ENCODE measurements around the gene PODN. TPM values are rescaled to one million over a fixed set of nuclear protein-coding genes. Genes with fewer than 3 reads are reported as not detected.

The PODN gene
- polyA plus RNA-seq, 6 donors from 2014 or later, result not detected

GRCh38 chr1:53081384-53082066 lies 19.5 kb downstream of the PODN start:
- H3K4me3 Mint-ChIP-seq, result no peak overlapping the region
- ATAC-seq (ENCODE audit: low read depth in 2 of 2) (no peak), DNase-seq (no peak)
- H3K27me3 Mint-ChIP-seq, result peaks cover 0 to 10% (median 9%) of the 10 kb centered on the region in 3 donors
- H3K9me3 Mint-ChIP-seq, result no peaks in the 10 kb centered on the region
- peaks cover 0 to 8% (median 0%) of the 10 kb centered on the region in 3 donors for H3K4me1 Mint-ChIP-seq
- no peaks in the 10 kb centered on the region for H3K36me3 Mint-ChIP-seq
- H3K27ac Mint-ChIP-seq, result no peak overlapping the region

GRCh38 chr1:53082826-53083455 lies 20.9 kb downstream of the PODN start:
- no peak overlapping the region for H3K4me3 Mint-ChIP-seq
- DNase-seq (no peak), ATAC-seq (ENCODE audit: low read depth in 2 of 2) (no peak)
- no peaks in the 10 kb centered on the region for H3K36me3 Mint-ChIP-seq
- peaks cover 0 to 10% (median 9%) of the 10 kb centered on the region in 3 donors for H3K27me3 Mint-ChIP-seq
- no peaks in the 10 kb centered on the region for H3K9me3 Mint-ChIP-seq
- H3K27ac Mint-ChIP-seq, result no peak overlapping the region
- peaks cover 0 to 8% (median 0%) of the 10 kb centered on the region in 3 donors for H3K4me1 Mint-ChIP-seq

GRCh38 chr1:53083636-53084588 lies 21.9 kb downstream of the PODN start:
- DNase-seq (no peak), ATAC-seq (ENCODE audit: low read depth in 2 of 2) (no peak)
- Mint-ChIP-seq H3K4me3 (no peak overlapping the region), H3K4me1 (peaks cover 0 to 8% (median 0%) of the 10 kb centered on the region in 3 donors), H3K27me3 (peaks cover 0 to 13% (median 10%) of the 10 kb centered on the region in 3 donors), H3K27ac (peak overlapping the region in 1 of 6 donors; percentile 94), H3K9me3 (no peaks in the 10 kb centered on the region), H3K36me3 (no peaks in the 10 kb centered on the region)

- ATAC-seq (ENCODE audit: low read depth in 2 of 2) (no peak), DNase-seq (no peak)
- peaks cover 0 to 8% (median 0%) of the 10 kb centered on the region in 3 donors for H3K4me1 Mint-ChIP-seq
- no peaks in the 10 kb centered on the region for H3K36me3 Mint-ChIP-seq
- H3K27me3 Mint-ChIP-seq, result peaks cover 0 to 13% (median 10%) of the 10 kb centered on the region in 3 donors
- H3K9me3 Mint-ChIP-seq, result no peaks in the 10 kb centered on the region
- no peak overlapping the region for H3K4me3 Mint-ChIP-seq
- H3K27ac Mint-ChIP-seq, result peak overlapping the region in 3 of 6 donors; percentile 27 to 94 (median 65)
These were observed 22.6 kb downstream of the PODN start for GRCh38 chr1:53084589-53084971.

GRCh38 chr1:53085405-53085804 lies 23.4 kb downstream of the PODN start:
- H3K27ac Mint-ChIP-seq, result no peak overlapping the region
- H3K4me1 Mint-ChIP-seq, result peaks cover 0 to 8% (median 0%) of the 10 kb centered on the region in 3 donors
- peaks cover 0 to 13% (median 10%) of the 10 kb centered on the region in 3 donors for H3K27me3 Mint-ChIP-seq
- H3K9me3 Mint-ChIP-seq, result no peaks in the 10 kb centered on the region
- ATAC-seq (ENCODE audit: low read depth in 2 of 2) (no peak), DNase-seq (no peak)
- H3K36me3 Mint-ChIP-seq, result no peaks in the 10 kb centered on the region
- H3K4me3 Mint-ChIP-seq, result no peak overlapping the region

GRCh38 chr1:53086491-53087070 lies 24.6 kb downstream of the PODN start:
- no peaks in the 10 kb centered on the region for H3K36me3 Mint-ChIP-seq
- H3K27me3 Mint-ChIP-seq, result peaks cover 0 to 13% (median 10%) of the 10 kb centered on the region in 3 donors
- H3K27ac Mint-ChIP-seq, result peak overlapping the region in 1 of 6 donors; percentile 32
- H3K9me3 Mint-ChIP-seq, result no peaks in the 10 kb centered on the region
- peak overlapping the region in 1 of 8 donors; percentile 33 for H3K4me3 Mint-ChIP-seq
- DNase-seq (no peak), ATAC-seq (ENCODE audit: low read depth in 2 of 2) (no peak)
- peaks cover 0 to 8% (median 0%) of the 10 kb centered on the region in 3 donors for H3K4me1 Mint-ChIP-seq

- H3K4me3 Mint-ChIP-seq, result no peak overlapping the region
- no peak for ATAC-seq (ENCODE audit: low read depth in 2 of 2)
These were observed 25.6 kb downstream of the PODN start for GRCh38 chr1:53087332-53088285.

GRCh38 chr1:53088616-53089300 lies 26.7 kb downstream of the PODN start:
- ATAC-seq (ENCODE audit: low read depth in 2 of 2) (no peak), DNase-seq (no peak)
- peaks cover 0 to 7% (median 0%) of the 10 kb centered on the region in 3 donors for H3K27me3 Mint-ChIP-seq
- H3K4me3 Mint-ChIP-seq, result peak overlapping the region in 1 of 8 donors; percentile 52
- H3K9me3 Mint-ChIP-seq, result no peaks in the 10 kb centered on the region
- H3K27ac Mint-ChIP-seq, result peak overlapping the region in 2 of 6 donors; percentile 59 to 78
- no peaks in the 10 kb centered on the region for H3K4me1 Mint-ChIP-seq
- H3K36me3 Mint-ChIP-seq, result no peaks in the 10 kb centered on the region

More at GRCh38 chr1:53087332-53088285, 25.6 kb downstream of the PODN start:
- no peaks in the 10 kb centered on the region for H3K9me3 Mint-ChIP-seq
- H3K27me3 Mint-ChIP-seq, result peaks cover 0 to 13% (median 10%) of the 10 kb centered on the region in 3 donors
- H3K4me1 Mint-ChIP-seq, result peaks cover 0 to 8% (median 0%) of the 10 kb centered on the region in 3 donors
- no peak overlapping the region for H3K27ac Mint-ChIP-seq
- no peak for DNase-seq
- no peaks in the 10 kb centered on the region for H3K36me3 Mint-ChIP-seq

- DNase-seq (no peak), ATAC-seq (ENCODE audit: low read depth in 2 of 2) (no peak)
- H3K4me1 Mint-ChIP-seq, result no peaks in the 10 kb centered on the region
- H3K9me3 Mint-ChIP-seq, result no peaks in the 10 kb centered on the region
- H3K27ac Mint-ChIP-seq, result peak overlapping the region in 1 of 6 donors; percentile 30
- H3K36me3 Mint-ChIP-seq, result no peaks in the 10 kb centered on the region
- no peak overlapping the region for H3K4me3 Mint-ChIP-seq
- H3K27me3 Mint-ChIP-seq, result peaks cover 0 to 5% (median 0%) of the 10 kb centered on the region in 3 donors
These were observed 27.6 kb downstream of the PODN start for GRCh38 chr1:53089478-53090226.

GRCh38 chr1:53090227-53091147 lies 28.5 kb downstream of the PODN start:
- Mint-ChIP-seq H3K27ac (no peak overlapping the region), H3K36me3 (no peaks in the 10 kb centered on the region), H3K9me3 (no peaks in the 10 kb centered on the region), H3K27me3 (peaks cover 0 to 5% (median 0%) of the 10 kb centered on the region in 3 donors), H3K4me3 (no peak overlapping the region), H3K4me1 (no peaks in the 10 kb centered on the region)
- DNase-seq (no peak), ATAC-seq (ENCODE audit: low read depth in 2 of 2) (no peak)

Data from naive B cell (primary cell).